Mesendoderm (in vitro differentiated cells): Measurements from ENCODE around the gene STUM.

ENCODE experiments used
- DNase-seq: peaks from one replicate; pipeline ENCODE4 v3.0.0; 2013
- H2AK5ac ChIP-seq: 2 replicates; pipeline ENCODE4 v1.6.1; 2013; ENCODE audit warnings: low read length, inconsistent platforms
- H2BK120ac ChIP-seq: 2 replicates; pipeline ENCODE4 v1.6.1; 2013; ENCODE audit warnings: low read depth, mild to moderate bottlenecking, low read length, moderate library complexity, mixed read lengths
- H2BK15ac ChIP-seq: replicated peaks from 2 replicates; pipeline ENCODE4 v1.6.1; 2013; ENCODE audit warnings: low read depth, mild to moderate bottlenecking, moderate library complexity
- H2BK5ac ChIP-seq: 2 replicates; pipeline ENCODE4 v1.6.1; 2013; ENCODE audit warnings: low read length, inconsistent platforms
- H3K18ac ChIP-seq: 2 replicates; pipeline ENCODE4 v1.6.1; 2013; ENCODE audit warnings: mild to moderate bottlenecking, low read length, mixed read lengths
- H3K23ac ChIP-seq: one replicate; pipeline ENCODE4 v1.6.1; 2013; ENCODE audit warnings: low read length
- H3K27ac ChIP-seq: 2 replicates; pipeline ENCODE4 v1.5.1; 2013; ENCODE audit warnings: low read depth, mild to moderate bottlenecking, inconsistent platforms, low read length, moderate library complexity
- H3K27me3 ChIP-seq: 2 replicates; pipeline ENCODE4 v1.6.1; 2013; ENCODE audit warnings: low read length, control low read depth, mild to moderate bottlenecking, inconsistent platforms; ENCODE audit not compliant: insufficient read depth, poor library complexity
- H3K36me3 ChIP-seq: 2 replicates; pipeline ENCODE4 v1.6.1; 2013; ENCODE audit warnings: low read length, inconsistent platforms; ENCODE audit not compliant: control insufficient read depth, insufficient read depth
- H3K4ac ChIP-seq: one replicate; pipeline ENCODE4 v1.6.1; 2013; ENCODE audit warnings: low read depth, mild to moderate bottlenecking, low read length, moderate library complexity
- H3K4me1 ChIP-seq: 2 replicates; pipeline ENCODE4 v1.6.1; 2013; ENCODE audit warnings: low read depth, low read length, inconsistent platforms; ENCODE audit not compliant: control insufficient read depth
- H3K4me2 ChIP-seq: 2 replicates; pipeline ENCODE4 v1.6.1; 2013; ENCODE audit warnings: low read length
- H3K4me3 ChIP-seq: 2 replicates; pipeline ENCODE4 v1.5.1; 2013; ENCODE audit warnings: mild to moderate bottlenecking, low read length
- H3K56ac ChIP-seq: one replicate; pipeline ENCODE4 v1.6.1; 2013; ENCODE audit warnings: low read length
- H3K79me1 ChIP-seq: 2 replicates; pipeline ENCODE4 v1.6.1; 2013; ENCODE audit warnings: low read length, inconsistent platforms
- H3K79me2 ChIP-seq: 2 replicates; pipeline ENCODE4 v1.6.1; 2013; ENCODE audit warnings: mild to moderate bottlenecking, low read length; ENCODE audit not compliant: control insufficient read depth, insufficient read depth
- H3K9ac ChIP-seq: 2 replicates; pipeline ENCODE4 v1.6.1; 2013; ENCODE audit warnings: low read length, inconsistent platforms
- H4K5ac ChIP-seq: one replicate; pipeline ENCODE4 v1.6.1; 2013; ENCODE audit warnings: low read length
- H4K8ac ChIP-seq: one replicate; pipeline ENCODE4 v1.6.1; 2013; ENCODE audit warnings: low read depth, mild to moderate bottlenecking, control low read depth, low read length, moderate library complexity
- WGBS: extraction: QIAGEN DNeasy Blood & Tissue Kit; methylation state at CpG from one replicate; pipeline ENCODE4 v1.1.7; 2013; ENCODE audit warnings: low lambda C conversion rate, missing lambda C conversion rate; ENCODE audit not compliant: insufficient coverage; ENCODE audit errors: extremely low coverage; 5-methylcytosine and 5-hydroxymethylcytosine counted together

STUM gene

DNA sequence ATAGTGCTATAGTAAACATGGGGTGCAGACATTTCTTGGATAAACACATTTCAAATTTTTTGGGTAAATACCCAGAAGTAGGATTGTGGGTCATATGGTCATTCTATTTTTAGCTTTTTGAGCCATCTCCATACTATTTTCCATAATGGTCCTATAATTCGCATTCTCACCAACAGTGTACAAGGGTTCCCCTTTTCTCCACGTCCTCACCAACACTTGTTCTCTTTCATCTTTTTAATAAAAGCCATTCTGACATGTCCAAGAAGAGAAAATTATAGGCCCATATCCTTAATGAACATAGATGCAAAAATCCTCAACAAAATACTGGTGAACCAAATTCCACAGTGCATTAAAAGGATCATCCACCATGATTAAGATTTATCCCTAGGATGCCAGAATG is 8.9 kb downstream of the STUM start:
- H3K4ac ChIP-seq = no peak overlapping the region
- no peak overlapping the region for H2BK120ac ChIP-seq
- H3K4me2 ChIP-seq = no peak overlapping the region
- WGBS = no CpG with 5 or more reads among the region's 2 CpGs
- H3K4me3 ChIP-seq = no peak overlapping the region
- no peaks in the 10 kb centered on the region for H3K36me3 ChIP-seq
- no peak overlapping the region for H3K23ac ChIP-seq
- no peak overlapping the region for H3K56ac ChIP-seq
- H3K4me1 ChIP-seq = no peaks in the 10 kb centered on the region
- H4K8ac ChIP-seq = no peak overlapping the region
- H3K27ac ChIP-seq = no peak overlapping the region
- H3K79me1 ChIP-seq = no peaks in the 10 kb centered on the region
- no peak overlapping the region for H2BK5ac ChIP-seq
- H2BK15ac ChIP-seq = no peak overlapping the region
- no peak overlapping the region for H4K5ac ChIP-seq
- H3K27me3 ChIP-seq = no peaks in the 10 kb centered on the region
- no peaks in the 10 kb centered on the region for H3K79me2 ChIP-seq
- H3K18ac ChIP-seq = no peak overlapping the region
- H3K9ac ChIP-seq = no peak overlapping the region
- DNase-seq = no peak
- H2AK5ac ChIP-seq = no peak overlapping the region

DNA sequence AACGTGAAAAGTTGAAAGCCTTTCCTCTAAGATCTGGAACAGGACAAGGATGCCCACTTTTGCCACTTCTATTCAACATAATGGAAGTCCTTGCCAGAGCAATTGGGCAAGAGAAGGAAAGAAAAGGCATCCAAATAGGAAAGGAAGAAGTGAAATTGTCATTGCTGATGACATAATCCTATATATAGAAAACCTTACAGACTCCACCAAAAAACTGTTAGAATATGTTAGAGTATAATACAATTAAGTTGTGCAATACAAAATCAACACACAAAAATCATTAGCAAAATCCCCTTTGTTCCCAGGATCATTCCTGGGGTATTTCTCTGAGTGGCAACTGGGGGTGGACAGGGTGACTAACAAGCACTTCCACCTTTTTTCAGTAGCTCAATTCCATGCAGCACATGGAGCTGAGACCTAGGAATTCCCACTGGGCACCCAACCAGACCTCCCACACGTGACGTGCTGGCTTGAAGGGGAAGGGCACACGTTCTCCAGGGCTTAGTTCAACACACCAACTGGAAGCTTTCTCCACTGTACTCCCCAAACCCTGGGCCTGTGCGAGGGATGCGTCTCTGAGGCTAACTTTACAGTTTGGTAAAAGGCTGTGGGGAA is 9.6 kb downstream of the STUM start:
- H3K18ac ChIP-seq = no peak overlapping the region
- H3K9ac ChIP-seq = no peak overlapping the region
- no peak overlapping the region for H2BK5ac ChIP-seq
- H3K79me2 ChIP-seq = no peaks in the 10 kb centered on the region
- no peak overlapping the region for H3K56ac ChIP-seq
- H2BK15ac ChIP-seq = no peak overlapping the region
- no peaks in the 10 kb centered on the region for H3K27me3 ChIP-seq
- DNase-seq = no peak
- no peak overlapping the region for H3K4me3 ChIP-seq
- no peaks in the 10 kb centered on the region for H3K36me3 ChIP-seq
- no peak overlapping the region for H3K27ac ChIP-seq
- H4K5ac ChIP-seq = no peak overlapping the region
- no peak overlapping the region for H2BK120ac ChIP-seq
- H3K4me1 ChIP-seq = no peaks in the 10 kb centered on the region
- H3K4ac ChIP-seq = no peak overlapping the region
- H4K8ac ChIP-seq = no peak overlapping the region
- H3K4me2 ChIP-seq = no peak overlapping the region
- H3K79me1 ChIP-seq = no peaks in the 10 kb centered on the region
- WGBS = no CpG with 5 or more reads among the region's 6 CpGs
- H3K23ac ChIP-seq = no peak overlapping the region
- no peak overlapping the region for H2AK5ac ChIP-seq

DNA sequence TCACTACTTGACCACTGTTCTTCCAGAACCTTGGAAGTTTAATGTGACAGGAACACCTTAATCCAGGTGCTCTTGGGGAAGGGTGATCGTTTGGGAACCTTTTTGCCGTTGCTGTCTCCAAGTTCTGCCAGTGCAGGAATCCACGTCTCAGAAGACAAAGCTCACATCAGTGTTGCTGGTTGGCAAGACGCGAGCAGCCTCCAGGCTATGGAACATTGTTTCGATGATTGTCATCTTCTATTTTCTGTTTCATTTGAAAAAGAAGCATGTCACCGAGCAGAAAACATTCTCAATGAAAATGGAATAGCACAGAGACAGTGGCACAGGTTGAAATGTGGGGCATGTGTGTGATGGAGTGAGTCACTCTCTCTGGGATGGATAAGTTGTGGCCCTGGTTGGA is 11.7 kb downstream of the STUM start:
- WGBS = no CpG with 5 or more reads among the region's 7 CpGs
- Histone ChIP-seq H2AK5ac (no peak overlapping the region), H3K9ac (no peak overlapping the region), H3K4me3 (no peak overlapping the region), H3K4ac (no peak overlapping the region), H4K5ac (no peak overlapping the region), H3K36me3 (no peaks in the 10 kb centered on the region), H3K4me1 (no peaks in the 10 kb centered on the region), H3K23ac (no peak overlapping the region), H3K27me3 (no peaks in the 10 kb centered on the region), H2BK5ac (no peak overlapping the region), H3K56ac (no peak overlapping the region), H2BK15ac (no peak overlapping the region), H2BK120ac (no peak overlapping the region), H3K4me2 (no peak overlapping the region), H3K18ac (no peak overlapping the region), H4K8ac (no peak overlapping the region), H3K79me2 (no peaks in the 10 kb centered on the region), H3K79me1 (no peaks in the 10 kb centered on the region), H3K27ac (no peak overlapping the region)
- DNase-seq = no peak

- Histone ChIP-seq H3K56ac (no peak overlapping the region), H2BK120ac (no peak overlapping the region), H2BK15ac (no peak overlapping the region), H3K4me2 (no peak overlapping the region), H3K4ac (no peak overlapping the region), H3K79me2 (no peaks in the 10 kb centered on the region), H3K4me1 (no peaks in the 10 kb centered on the region), H2BK5ac (no peak overlapping the region), H3K18ac (no peak overlapping the region), H3K27ac (no peak overlapping the region), H3K27me3 (no peaks in the 10 kb centered on the region), H3K79me1 (no peaks in the 10 kb centered on the region), H3K9ac (no peak overlapping the region), H2AK5ac (no peak overlapping the region), H4K8ac (no peak overlapping the region), H4K5ac (no peak overlapping the region), H3K36me3 (no peaks in the 10 kb centered on the region), H3K23ac (no peak overlapping the region), H3K4me3 (no peak overlapping the region)
- no peak for DNase-seq
- no CpG with 5 or more reads among the region's 2 CpGs for WGBS
Observed at GRCh38 chr1:226562989-226563388, 14.4 kb downstream of the STUM start.

DNA sequence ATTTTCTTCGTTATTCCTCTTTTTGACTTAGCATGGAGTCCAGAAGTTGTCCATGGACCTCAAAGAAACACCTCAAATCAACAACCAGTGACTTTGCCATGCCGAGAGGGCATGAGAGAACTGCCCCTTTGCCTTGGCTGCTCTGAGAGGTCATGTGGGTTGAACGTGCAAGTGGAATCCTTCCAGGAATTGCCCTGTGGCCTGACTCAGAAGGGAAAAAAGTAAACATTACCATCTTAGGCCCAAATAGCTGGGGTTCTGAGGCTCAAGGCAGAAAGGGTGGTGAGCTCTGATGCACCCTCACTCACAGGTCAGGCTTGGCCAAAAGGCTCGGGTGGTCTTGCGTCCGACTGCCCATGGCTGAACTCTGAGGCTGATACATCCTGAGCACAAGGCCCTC is 15.1 kb downstream of the STUM start:
- Histone ChIP-seq H3K18ac (no peak overlapping the region), H3K56ac (no peak overlapping the region), H3K36me3 (no peaks in the 10 kb centered on the region), H4K5ac (no peak overlapping the region), H3K27me3 (no peaks in the 10 kb centered on the region), H3K79me1 (no peaks in the 10 kb centered on the region), H2BK120ac (no peak overlapping the region), H3K23ac (no peak overlapping the region), H4K8ac (no peak overlapping the region), H3K4me1 (no peaks in the 10 kb centered on the region), H3K4me2 (no peak overlapping the region), H2AK5ac (no peak overlapping the region), H2BK5ac (no peak overlapping the region), H3K4ac (no peak overlapping the region), H3K9ac (no peak overlapping the region), H3K79me2 (no peaks in the 10 kb centered on the region), H3K4me3 (no peak overlapping the region), H3K27ac (no peak overlapping the region), H2BK15ac (no peak overlapping the region)
- no CpG with 5 or more reads among the region's 6 CpGs for WGBS
- DNase-seq = no peak

DNA sequence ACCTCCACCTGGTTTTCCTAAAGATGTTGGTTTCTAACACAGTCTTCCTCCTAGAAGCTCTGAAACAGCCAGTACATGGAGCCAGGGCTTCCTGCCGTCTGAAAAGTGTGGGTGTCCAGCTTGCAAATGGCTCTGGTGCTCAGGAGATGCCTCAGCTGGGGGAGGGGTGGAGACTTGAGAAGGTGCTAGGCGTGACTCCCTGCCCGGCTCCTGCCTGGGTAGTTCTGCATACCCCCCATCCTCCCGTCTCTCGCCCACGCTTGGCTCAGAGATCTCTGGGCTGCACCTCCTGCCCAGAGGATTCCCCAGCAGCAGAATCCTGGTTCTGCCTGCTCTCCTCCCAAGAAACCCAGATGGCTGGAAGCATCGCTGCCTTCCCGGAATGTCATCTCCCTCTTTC is 16.9 kb downstream of the STUM start:
- Histone ChIP-seq H2AK5ac (no peak overlapping the region), H3K27me3 (no peaks in the 10 kb centered on the region), H2BK5ac (no peak overlapping the region), H3K27ac (no peak overlapping the region), H3K79me1 (no peaks in the 10 kb centered on the region), H3K4me1 (no peaks in the 10 kb centered on the region), H4K8ac (no peak overlapping the region), H3K4me2 (no peak overlapping the region), H3K4ac (no peak overlapping the region), H3K56ac (no peak overlapping the region), H4K5ac (no peak overlapping the region), H3K79me2 (no peaks in the 10 kb centered on the region), H3K36me3 (no peaks in the 10 kb centered on the region), H2BK120ac (no peak overlapping the region), H3K9ac (no peak overlapping the region), H3K4me3 (no peak overlapping the region), H3K23ac (no peak overlapping the region), H2BK15ac (no peak overlapping the region), H3K18ac (no peak overlapping the region)
- no CpG with 5 or more reads among the region's 8 CpGs for WGBS
- DNase-seq = no peak
